SK-N-SH treated with all-trans-retinoic acid at 6 μM for 48 hours (cell line): Measurements from ENCODE around the gene DCPS.
"Not testable (repeated sequence)": the region's sequence is repeated elsewhere in the genome, so short reads cannot be mapped to it uniquely, and the experiment has no call there.

ENCODE experiments used
- ATAC-seq: fragments of 200-7000 bp; cut with Tn5 transposase; 3 replicates; pipeline ENCODE4 v1.9.1; 2020; ENCODE audit warnings: mild to moderate bottlenecking, moderate library complexity
- ARNTL ChIP-seq: fragments of 450-650 bp; formaldehyde crosslinking; IDR thresholded peaks from 2 replicates; pipeline ENCODE4 v1.5.0; 2020; ENCODE audit warnings: low read depth, mild to moderate bottlenecking, moderate library complexity, borderline replicate concordance
- CSDC2 ChIP-seq: fragments of 250-450 bp; sonication (Bioruptor Pico); IDR thresholded peaks from 2 replicates; pipeline ENCODE4 v1.5.0; 2020; ENCODE audit warnings: mild to moderate bottlenecking, moderate library complexity
- GLIS3 ChIP-seq: fragments of 250-450 bp; sonication (Bioruptor Pico); IDR thresholded peaks from 2 replicates; pipeline ENCODE4 v1.5.0; 2020; ENCODE audit warnings: mild to moderate bottlenecking, moderate library complexity
- ISL1 ChIP-seq: fragments of 250-450 bp; sonication (Bioruptor Pico); IDR thresholded peaks from 2 replicates; pipeline ENCODE4 v2.1.2; 2022; ENCODE audit warnings: mild to moderate bottlenecking, moderate library complexity
- OSR1 ChIP-seq: fragments of 250-450 bp; sonication (Bioruptor Pico); IDR thresholded peaks from 2 replicates; pipeline ENCODE4 v1.8.0; 2022; ENCODE audit warnings: moderate library complexity, mild to moderate bottlenecking, inconsistent platforms
- PPARA ChIP-seq: fragments of 250-450 bp; sonication (Bioruptor Pico); IDR thresholded peaks from 2 replicates; pipeline ENCODE4 v1.5.0; 2020; ENCODE audit warnings: mild to moderate bottlenecking, borderline replicate concordance
- RARB ChIP-seq: fragments of 250-450 bp; sonication (Bioruptor Pico); IDR thresholded peaks from 2 replicates; pipeline ENCODE4 v1.8.0; 2021; ENCODE audit warnings: mild to moderate bottlenecking, moderate library complexity
- SNAI2 ChIP-seq: fragments of 250-450 bp; sonication (Bioruptor Pico); IDR thresholded peaks from 2 replicates; pipeline ENCODE4 v1.5.0; 2020; ENCODE audit warnings: mild to moderate bottlenecking, moderate library complexity
- TCF4 ChIP-seq: fragments of 250-450 bp; sonication (Bioruptor Pico); IDR thresholded peaks from 2 replicates; pipeline ENCODE4 v1.8.0; 2021; ENCODE audit warnings: mild to moderate bottlenecking, moderate library complexity, borderline replicate concordance
- TOX ChIP-seq: fragments of 250-450 bp; sonication (Bioruptor Pico); IDR thresholded peaks from 2 replicates; pipeline ENCODE4 v1.8.0; 2021; ENCODE audit warnings: mild to moderate bottlenecking, moderate library complexity, borderline replicate concordance
- ZC3H10 ChIP-seq: fragments of 250-450 bp; sonication (Bioruptor Pico); IDR thresholded peaks from 2 replicates; pipeline ENCODE4 v1.5.1; 2021; ENCODE audit warnings: mild to moderate bottlenecking, moderate library complexity
- ZFP3 ChIP-seq: fragments of 250-450 bp; sonication (Bioruptor Pico); IDR thresholded peaks from 2 replicates; pipeline ENCODE4 v1.5.0; 2020; ENCODE audit warnings: mild to moderate bottlenecking, moderate library complexity
- ZFP30 ChIP-seq: fragments of 450-650 bp; formaldehyde crosslinking; IDR thresholded peaks from 2 replicates; pipeline ENCODE4 v1.5.0; 2022; ENCODE audit warnings: mild to moderate bottlenecking, moderate library complexity
- ZNF565 ChIP-seq: fragments of 450-650 bp; formaldehyde crosslinking; conservative IDR thresholded peaks from 2 replicates; pipeline ENCODE4 v1.5.0; 2020; ENCODE audit warnings: low read depth, mild to moderate bottlenecking, moderate library complexity
- ZNF70 ChIP-seq: fragments of 450-650 bp; formaldehyde crosslinking; IDR thresholded peaks from 2 replicates; pipeline ENCODE4 v1.5.0; 2020; ENCODE audit warnings: mild to moderate bottlenecking, moderate library complexity
- ZNF8 ChIP-seq: fragments of 450-650 bp; formaldehyde crosslinking; IDR thresholded peaks from 2 replicates; pipeline ENCODE4 v1.5.0; 2020; ENCODE audit warnings: mild to moderate bottlenecking, moderate library complexity
- TF ChIP-seq, protein P1 (sequence below): fragments of 250-450 bp; sonication (Bioruptor Pico); IDR thresholded peaks from 2 replicates; pipeline ENCODE4 v1.8.0; 2021; ENCODE audit warnings: low read depth, mild to moderate bottlenecking, moderate library complexity, borderline replicate concordance
- TF ChIP-seq, protein P2 (sequence below): fragments of 250-450 bp; sonication (Bioruptor Pico); IDR thresholded peaks from 2 replicates; pipeline ENCODE4 v1.8.0; 2020; ENCODE audit warnings: mild to moderate bottlenecking, moderate library complexity, borderline replicate concordance
- TF ChIP-seq, protein P3 (sequence below): fragments of 250-450 bp; sonication (Bioruptor Pico); IDR thresholded peaks from 2 replicates; pipeline ENCODE4 v1.5.1; 2021; ENCODE audit warnings: mild to moderate bottlenecking, moderate library complexity
- TF ChIP-seq, protein P4 (sequence below): fragments of 250-450 bp; sonication (Bioruptor Pico); IDR thresholded peaks from 2 replicates; pipeline ENCODE4 v1.5.1; 2020; ENCODE audit warnings: low read depth, mild to moderate bottlenecking, moderate library complexity

DCPS gene

DNA sequence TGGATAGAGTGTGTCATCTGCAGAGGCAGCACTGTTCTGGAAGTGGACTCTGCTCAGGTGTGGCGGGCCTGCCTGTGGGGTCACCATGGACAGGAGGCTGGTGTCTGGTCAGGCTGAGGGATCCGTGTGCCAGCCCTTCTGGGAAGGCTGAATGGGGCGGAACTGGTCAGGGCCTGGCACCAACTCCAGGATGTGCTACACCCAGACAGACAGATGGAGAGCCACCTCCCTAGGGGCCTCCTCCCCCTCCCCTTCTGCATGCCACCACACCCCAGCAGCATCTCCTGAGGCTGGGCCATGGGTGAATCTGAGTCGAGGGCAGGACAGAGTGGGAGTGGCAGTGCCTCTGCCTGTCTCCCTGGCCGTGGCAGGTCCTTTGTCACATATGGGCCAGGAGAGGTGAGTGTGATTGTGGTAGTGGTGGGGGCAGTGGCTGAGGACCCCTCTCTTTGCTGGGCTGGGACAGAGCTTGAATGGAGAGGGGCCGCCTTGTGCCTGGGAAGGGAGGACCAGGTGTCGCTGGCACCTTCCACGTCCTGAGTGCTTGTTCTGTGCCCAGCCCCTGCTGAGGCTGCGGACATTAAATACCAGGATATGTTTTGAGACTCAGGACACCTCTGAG is 80.7 kb downstream of the DCPS start:
- no peak; the same call in 2 of the 3 replicates for ATAC-seq
- TF ChIP-seq RARB, result no peak
- no peak for TF ChIP-seq ZFP30 (CRISPR knock-in tag)
- no peak for TF ChIP-seq ZFP3 (CRISPR knock-in tag)
- TF ChIP-seq PPARA, result no peak
- no peak for TF ChIP-seq TOX (CRISPR knock-in tag)
- no peak for TF ChIP-seq ISL1 (CRISPR knock-in tag)
- TF ChIP-seq, protein P1, sequence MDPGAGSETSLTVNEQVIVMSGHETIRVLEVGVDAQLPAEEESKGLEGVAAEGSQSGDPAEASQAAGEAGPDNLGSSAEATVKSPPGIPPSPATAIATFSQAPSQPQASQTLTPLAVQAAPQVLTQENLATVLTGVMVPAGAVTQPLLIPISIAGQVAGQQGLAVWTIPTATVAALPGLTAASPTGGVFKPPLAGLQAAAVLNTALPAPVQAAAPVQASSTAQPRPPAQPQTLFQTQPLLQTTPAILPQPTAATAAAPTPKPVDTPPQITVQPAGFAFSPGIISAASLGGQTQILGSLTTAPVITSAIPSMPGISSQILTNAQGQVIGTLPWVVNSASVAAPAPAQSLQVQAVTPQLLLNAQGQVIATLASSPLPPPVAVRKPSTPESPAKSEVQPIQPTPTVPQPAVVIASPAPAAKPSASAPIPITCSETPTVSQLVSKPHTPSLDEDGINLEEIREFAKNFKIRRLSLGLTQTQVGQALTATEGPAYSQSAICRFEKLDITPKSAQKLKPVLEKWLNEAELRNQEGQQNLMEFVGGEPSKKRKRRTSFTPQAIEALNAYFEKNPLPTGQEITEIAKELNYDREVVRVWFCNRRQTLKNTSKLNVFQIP, result no peak
- TF ChIP-seq ZC3H10 (CRISPR knock-in tag), result no peak
- no peak for TF ChIP-seq CSDC2 (CRISPR knock-in tag)
- no peak for TF ChIP-seq TCF4 (CRISPR knock-in tag)
- no peak for TF ChIP-seq SNAI2 (CRISPR knock-in tag)
- TF ChIP-seq OSR1 (CRISPR knock-in tag), result no peak

GRCh38 chr11:126385991-126386728 is 82.3 kb downstream of the DCPS start:
- TF ChIP-seq OSR1 (CRISPR knock-in tag) (no peak), ZFP3 (CRISPR knock-in tag) (no peak), PPARA (no peak), ARNTL (CRISPR knock-in tag) (no peak), ZNF70 (CRISPR knock-in tag) (no peak), GLIS3 (no peak), RARB (no peak), ZNF565 (CRISPR knock-in tag) (no peak), ZNF8 (no peak), SNAI2 (CRISPR knock-in tag) (no peak)
- TF ChIP-seq, protein P1, result no peak
- TF ChIP-seq, protein P2, sequence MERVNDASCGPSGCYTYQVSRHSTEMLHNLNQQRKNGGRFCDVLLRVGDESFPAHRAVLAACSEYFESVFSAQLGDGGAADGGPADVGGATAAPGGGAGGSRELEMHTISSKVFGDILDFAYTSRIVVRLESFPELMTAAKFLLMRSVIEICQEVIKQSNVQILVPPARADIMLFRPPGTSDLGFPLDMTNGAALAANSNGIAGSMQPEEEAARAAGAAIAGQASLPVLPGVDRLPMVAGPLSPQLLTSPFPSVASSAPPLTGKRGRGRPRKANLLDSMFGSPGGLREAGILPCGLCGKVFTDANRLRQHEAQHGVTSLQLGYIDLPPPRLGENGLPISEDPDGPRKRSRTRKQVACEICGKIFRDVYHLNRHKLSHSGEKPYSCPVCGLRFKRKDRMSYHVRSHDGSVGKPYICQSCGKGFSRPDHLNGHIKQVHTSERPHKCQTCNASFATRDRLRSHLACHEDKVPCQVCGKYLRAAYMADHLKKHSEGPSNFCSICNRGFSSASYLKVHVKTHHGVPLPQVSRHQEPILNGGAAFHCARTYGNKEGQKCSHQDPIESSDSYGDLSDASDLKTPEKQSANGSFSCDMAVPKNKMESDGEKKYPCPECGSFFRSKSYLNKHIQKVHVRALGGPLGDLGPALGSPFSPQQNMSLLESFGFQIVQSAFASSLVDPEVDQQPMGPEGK (CRISPR knock-in tag), result no peak
- TF ChIP-seq, protein P3, sequence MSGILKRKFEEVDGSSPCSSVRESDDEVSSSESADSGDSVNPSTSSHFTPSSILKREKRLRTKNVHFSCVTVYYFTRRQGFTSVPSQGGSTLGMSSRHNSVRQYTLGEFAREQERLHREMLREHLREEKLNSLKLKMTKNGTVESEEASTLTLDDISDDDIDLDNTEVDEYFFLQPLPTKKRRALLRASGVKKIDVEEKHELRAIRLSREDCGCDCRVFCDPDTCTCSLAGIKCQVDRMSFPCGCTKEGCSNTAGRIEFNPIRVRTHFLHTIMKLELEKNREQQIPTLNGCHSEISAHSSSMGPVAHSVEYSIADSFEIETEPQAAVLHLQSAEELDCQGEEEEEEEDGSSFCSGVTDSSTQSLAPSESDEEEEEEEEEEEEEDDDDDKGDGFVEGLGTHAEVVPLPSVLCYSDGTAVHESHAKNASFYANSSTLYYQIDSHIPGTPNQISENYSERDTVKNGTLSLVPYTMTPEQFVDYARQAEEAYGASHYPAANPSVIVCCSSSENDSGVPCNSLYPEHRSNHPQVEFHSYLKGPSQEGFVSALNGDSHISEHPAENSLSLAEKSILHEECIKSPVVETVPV (CRISPR knock-in tag), result no peak
- no peak for ATAC-seq

GRCh38 chr11:126386729-126387071 is 82.8 kb downstream of the DCPS start:
- ATAC-seq, result not testable (repeated sequence)

DNA sequence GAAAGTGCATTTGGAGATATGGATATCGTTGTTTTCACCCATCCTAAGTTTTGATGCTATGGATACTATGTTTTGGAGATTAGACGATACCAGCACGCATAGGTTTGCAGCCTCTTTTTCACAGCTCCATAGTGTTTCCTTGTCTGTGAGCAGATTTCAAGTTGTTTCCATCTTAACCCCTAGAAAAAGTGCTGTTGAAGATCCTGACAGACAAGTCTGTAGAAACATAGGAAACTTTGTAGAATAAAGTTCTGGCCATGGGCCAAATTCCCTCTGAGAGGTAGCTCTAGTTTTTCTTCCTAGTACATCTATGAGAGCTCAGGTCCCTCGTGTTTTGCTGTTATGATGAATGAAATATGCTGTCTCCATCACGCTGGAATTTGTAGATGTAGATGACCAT is 84.0 kb downstream of the DCPS start:
- TF ChIP-seq, protein P4, sequence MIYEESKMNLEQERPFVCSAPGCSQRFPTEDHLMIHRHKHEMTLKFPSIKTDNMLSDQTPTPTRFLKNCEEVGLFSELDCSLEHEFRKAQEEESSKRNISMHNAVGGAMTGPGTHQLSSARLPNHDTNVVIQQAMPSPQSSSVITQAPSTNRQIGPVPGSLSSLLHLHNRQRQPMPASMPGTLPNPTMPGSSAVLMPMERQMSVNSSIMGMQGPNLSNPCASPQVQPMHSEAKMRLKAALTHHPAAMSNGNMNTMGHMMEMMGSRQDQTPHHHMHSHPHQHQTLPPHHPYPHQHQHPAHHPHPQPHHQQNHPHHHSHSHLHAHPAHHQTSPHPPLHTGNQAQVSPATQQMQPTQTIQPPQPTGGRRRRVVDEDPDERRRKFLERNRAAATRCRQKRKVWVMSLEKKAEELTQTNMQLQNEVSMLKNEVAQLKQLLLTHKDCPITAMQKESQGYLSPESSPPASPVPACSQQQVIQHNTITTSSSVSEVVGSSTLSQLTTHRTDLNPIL (CRISPR knock-in tag), result no peak
- TF ChIP-seq SNAI2 (CRISPR knock-in tag) (no peak), ISL1 (CRISPR knock-in tag) (no peak), ZFP3 (CRISPR knock-in tag) (no peak), ZNF70 (CRISPR knock-in tag) (no peak)
- TF ChIP-seq, protein P3 (CRISPR knock-in tag), result no peak
- TF ChIP-seq, all 23 proteins: peak for 0
- no peak for ATAC-seq
